Limb (tissue), 2 donors: Measurements from ENCODE around the gene ADCYAP1R1.

ENCODE experiments used
- DNase-seq, 2 donors: peaks; one replicate each; pipeline ENCODE4 v3.0.0-alpha.2; 2016; ENCODE audit errors: extremely low spot score in 2 of 2

Gene ADCYAP1R1

DNA sequence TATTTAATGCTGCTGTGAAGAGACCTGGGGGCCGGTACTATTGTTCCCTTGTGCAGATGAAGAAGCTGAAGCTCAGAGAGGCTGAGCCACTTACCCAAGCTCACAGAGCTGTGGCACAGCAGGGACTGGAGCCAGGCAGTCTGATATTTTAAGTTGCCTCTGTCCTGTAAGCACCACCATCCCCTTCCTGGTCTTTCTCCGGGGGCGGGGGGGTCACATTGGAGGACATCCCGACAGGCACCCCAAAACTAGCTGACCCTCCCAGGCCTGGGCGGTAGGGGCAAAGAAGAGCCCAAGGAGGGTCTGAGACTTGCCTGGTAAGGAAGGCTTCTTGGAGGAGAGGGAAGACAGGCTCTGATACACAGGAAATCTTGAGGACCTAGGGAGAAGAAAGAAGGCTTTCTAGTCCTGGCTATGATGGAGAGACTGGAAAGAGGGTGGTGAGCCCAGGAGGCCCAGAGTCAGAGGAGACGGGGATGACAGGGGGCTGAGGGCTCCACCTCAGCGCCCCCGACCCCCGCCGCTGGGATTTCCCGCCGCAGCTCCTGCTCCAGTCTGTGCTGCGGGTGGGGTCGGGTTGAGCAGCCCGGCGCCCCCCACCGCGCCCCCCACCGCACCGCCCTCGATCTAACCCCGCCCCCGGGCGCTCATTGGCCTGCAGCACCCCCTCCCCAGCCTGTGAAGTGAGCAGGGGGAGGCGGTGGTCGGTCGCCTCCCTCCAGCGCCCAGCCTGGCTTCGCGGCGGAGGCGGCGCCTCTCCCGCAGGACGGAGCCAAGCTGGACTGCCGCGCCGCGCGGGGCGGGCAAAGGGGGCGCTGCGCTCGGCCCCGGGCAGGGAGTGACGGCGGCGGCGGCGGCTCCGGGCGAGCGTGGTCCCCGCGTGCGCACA lies at the start of gene ADCYAP1R1:
Gene ADCYAP1R1 (plus strand): TSS at position 711 of the 889 bp plus-strand sequence. CDS start 10,957 bp downstream, outside the sequence.
- DNase-seq, result peak; percentile 75 to 86

DNA sequence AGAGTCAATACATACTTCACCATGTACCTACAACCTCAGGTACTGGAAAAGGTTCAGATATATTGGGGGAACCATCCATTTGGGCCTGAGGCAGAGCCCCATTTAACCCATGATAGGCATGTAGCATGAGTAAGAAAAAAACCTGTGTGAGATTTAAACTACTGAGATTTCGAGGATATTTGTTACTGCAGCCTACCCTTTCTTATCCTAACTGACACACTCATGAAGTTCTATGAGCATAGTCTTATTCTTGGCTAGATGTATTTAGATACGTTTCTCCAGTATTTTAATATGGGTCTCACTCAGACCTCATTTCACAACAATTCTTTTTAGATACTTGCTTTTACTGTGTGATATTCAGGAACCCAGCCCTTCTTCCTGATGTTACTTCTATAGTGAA lies 49.0 kb upstream of the ADCYAP1R1 start:
- DNase-seq, result no peak

DNA sequence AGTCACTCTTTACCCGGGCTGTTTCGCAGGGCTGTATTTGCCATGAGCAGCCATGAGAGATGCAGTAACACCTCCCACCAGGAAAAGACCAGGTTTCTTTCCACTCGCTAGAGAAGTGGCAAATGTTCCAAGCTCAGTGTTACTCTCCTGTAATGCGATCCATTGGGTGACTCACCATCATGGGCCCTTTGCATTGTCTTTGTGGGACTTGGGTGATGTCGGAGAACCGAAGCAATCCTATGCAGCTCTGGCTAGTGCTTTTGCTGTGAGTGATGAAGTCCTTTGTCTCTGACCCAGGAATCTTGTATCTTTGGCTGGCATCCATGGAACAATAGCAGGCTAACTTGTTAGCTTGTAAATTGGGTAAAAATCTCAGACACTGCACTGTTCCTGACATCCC lies 48.4 kb upstream of the ADCYAP1R1 start:
- no peak for DNase-seq

DNA sequence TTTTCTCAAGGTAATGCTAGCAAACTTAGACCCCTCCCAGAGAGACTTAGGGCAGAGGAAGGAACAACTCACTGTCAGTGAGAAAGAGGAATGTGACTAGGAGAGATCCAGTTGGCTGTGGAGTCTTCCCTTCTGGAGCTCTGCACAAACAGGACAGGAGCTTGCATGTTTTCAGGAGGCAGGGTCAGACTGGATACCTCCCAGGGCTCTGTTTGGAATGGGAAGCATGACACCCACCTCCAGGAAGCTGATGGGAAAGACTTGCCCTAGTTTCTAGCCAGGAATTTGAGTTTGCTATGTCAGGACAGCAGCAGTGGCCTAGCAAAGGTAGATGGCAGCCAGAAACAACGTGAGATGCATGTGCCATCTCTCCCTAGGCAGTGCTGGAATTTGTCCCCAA lies 47.7 kb upstream of the ADCYAP1R1 start:
- DNase-seq, result no peak

DNA sequence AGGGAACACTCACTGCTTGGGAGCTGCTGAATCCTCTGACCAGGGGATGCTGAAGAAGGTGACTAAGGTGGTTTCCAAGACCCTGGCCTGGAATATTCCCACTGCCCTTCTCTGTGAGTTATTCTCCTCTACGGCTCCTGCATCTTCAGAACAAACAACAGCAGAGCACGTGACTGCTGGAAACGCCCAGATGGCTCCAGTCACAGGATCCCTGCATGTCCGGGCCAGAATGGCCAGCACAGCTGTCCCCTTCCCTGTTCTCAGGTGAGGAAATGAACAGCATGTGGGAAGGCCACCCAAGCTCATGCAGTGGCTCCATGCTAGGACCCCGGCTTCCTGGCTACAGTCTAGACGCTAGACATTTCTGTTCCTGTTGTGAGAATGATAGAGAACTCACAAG lies 45.3 kb upstream of the ADCYAP1R1 start:
- no peak for DNase-seq

DNA sequence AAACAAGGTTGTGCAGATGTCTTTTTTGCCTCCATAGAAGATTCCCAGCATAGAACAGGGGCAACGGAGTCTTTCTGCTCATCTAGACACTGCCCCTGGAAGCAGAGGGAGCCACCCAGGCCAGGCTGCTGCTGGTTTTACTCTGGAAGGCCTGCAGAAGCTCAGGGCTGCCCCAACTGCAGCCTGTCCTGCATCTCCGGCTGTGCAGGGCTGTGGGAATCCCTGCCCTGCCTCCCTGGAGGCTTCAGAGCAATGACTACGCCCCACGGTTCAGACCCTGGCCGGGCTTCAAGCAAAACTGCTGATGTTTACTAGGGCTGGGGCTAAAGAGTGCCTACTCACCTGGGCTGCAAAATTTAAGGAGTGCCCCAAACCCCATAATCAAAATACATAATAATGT lies 44.5 kb upstream of the ADCYAP1R1 start:
- no peak for DNase-seq

DNA sequence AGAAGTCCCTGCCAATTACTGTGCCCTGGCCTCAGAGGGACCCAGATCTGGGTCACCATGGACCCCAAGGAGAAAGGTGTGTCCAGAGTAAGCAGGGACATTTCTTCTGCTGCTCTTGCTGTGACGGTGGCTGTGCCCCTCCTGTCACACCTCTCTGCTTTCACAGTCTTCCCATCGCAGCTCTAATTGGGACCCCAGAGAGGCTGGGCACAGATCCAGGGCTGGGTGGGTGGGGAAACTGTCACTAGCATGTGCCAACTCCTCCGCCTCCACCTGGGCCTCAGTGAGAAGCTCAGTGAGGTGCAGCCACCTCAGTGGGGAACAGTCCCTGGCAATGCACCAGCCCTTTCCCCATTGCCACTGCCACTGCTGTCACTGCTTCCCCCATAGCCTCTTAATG lies 37.3 kb upstream of the ADCYAP1R1 start:
- DNase-seq, result no peak

DNA sequence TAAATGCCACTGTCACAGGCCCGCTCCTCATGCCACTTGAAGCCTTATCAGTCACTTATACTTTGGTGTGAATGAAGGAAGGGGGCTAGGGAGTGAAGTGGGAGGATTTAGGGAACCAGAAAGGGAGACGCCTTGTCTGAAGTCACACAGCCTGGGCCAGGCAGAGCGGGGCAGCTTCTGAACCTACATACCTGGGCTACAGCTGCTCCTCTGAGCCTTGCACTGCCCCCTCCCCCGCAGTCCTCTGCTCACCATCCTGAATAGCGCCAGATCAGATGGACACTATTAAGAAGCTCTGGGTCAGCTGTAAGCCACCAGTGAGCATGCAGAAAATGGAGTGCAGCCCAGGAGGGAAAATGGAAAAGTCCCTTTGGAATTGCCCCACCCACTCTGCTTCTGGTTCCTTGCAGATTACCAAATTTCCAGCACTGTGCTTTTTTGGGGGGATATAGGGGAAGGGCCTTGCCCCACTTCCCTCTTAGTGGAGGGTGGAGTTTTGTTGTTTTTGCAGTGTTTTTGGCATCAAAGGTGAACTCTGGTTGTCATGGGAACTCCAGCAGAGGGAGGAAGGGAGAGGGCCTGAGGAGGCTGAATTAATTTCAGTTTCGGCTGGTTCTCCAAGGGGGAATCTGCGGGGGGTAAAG lies 35.0 kb upstream of the ADCYAP1R1 start:
- DNase-seq, result no peak

DNA sequence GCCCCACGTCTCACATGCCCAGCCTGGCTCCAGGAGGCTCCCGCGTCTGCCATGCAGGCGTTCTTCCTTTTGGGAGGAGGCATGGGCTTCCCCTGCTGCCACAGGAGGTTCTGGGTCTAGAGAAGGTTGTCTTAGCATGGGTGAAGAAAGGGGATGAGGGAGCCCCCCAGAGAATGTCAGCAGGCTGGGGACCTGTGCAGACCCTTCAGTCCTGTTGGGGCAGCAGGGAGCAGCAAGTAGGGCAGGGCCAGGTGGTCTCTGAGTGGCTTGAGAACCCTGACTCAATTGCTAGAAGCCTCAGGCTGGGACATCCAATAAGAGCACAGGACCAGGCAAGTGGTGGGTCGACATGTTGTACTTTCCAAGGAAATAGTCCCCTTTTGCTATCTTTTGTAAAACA lies 34.4 kb upstream of the ADCYAP1R1 start:
- DNase-seq, result no peak

DNA sequence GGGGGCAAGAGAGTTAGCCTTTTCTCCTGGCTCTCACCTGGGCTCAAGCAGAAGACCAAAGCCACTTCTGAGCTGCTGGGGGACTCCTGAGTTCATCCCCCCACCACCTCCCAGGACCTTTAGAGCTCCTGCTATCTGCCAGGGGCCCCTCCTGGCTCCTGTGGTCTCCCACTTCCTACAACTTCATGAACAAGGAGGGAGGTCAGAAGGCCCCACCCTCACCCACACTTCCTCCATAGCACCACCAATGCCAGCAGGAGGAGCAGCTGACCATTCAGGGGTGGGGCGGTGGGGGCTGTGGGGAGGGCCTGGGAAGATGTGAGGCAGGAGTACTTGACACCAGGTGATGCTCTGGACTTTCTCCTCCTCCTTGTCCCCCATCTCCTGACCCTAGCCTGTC lies 32.6 kb upstream of the ADCYAP1R1 start:
- DNase-seq, result no peak

DNA sequence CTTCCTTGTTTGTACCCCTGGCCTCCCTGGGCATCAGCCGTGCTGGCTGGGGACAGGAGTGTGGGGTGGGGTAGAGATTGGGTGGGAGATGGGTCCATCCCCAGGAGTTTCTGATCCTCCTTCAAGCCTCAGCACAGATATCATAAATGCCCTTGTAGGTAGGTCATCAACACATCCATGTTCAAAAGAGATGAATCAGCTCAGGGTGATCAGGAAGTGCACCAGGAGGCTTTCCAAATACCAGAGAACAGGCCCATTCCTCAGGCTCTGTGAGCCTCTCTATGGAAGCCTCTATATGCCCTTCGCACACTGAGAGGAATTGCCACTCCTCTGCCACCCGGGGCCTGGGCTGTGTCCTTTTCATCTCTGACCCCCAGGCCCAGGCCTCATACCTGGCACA lies 31.9 kb upstream of the ADCYAP1R1 start:
- no peak for DNase-seq

DNA sequence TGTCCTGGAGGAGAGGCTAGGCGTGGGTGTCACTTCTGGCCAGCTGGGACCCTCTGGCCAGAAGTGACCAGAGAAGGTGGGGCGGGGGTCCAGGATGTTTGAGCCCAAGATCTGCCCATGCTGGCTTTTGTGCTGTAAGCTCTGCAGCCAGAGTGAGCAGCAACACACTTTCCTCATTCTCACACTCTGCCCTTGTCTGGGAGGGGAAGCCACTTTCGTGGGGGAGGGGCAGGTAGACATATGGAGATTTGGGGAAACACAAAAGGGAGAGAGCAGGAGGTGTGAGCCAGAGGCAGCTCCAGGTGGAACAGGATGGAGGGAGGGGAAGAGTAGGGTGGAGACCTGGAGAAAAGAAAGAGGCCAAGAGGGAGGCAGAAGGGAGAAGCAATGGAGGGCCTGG lies 31.5 kb upstream of the ADCYAP1R1 start:
- DNase-seq, result no peak

DNA sequence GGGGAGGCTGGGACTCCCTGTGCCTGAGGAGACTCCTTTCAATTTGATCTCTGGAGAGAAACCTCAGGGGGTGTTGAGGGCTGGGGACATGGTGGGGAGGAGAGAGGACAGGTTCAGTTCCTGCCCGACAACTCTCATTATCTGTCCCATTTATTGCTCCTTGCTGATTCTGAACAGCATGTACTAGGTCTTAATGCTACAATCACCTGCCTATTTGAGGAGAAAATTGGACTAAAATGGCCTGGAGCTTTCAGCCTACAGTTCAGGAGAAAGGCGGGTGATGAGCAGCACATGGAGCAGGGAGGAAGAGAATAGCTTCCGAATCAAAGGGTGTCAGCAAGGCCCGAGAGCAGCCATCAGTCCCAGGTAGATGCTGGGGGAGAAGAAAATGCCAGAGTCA lies 30.0 kb upstream of the ADCYAP1R1 start:
- no peak for DNase-seq

DNA sequence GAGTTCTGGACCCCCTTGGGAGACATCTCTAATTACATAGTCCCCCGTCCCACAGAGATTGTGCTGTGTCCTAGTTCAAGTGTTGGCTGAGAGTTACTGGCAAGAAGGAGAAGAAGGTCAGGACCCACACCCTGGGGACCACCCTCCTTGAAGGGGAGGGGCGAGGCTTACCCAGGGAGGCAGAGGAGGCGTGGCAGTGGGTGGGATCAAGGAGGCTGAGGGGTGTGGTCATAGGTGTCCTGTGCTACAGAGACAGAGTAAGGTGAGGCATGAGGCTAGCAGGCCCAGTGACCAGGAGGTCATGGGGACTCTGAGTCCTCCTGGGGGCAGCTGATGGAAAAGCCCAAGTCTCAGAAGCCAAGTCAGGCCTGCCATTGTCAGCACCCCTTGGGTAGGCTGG lies 29.4 kb upstream of the ADCYAP1R1 start:
- no peak for DNase-seq

DNA sequence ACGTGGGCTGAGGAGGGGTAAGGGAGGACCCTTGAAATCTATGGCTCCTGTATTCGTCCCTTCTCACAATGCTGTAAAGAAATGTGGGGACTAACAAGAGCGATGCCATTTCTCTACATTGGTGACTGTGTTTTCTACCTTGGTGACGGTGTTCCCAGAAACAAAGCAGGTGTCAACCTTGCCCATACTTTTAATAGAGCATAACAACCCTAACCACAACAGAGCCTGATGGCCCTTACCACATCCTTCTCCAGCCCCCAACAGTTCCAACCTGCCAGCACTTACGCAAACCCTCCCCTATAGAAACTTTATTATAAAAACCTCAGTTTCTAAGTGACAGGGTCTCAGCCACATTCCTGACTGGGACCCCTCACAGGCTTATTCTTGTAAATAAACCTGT lies 28.2 kb upstream of the ADCYAP1R1 start:
- no peak for DNase-seq

DNA sequence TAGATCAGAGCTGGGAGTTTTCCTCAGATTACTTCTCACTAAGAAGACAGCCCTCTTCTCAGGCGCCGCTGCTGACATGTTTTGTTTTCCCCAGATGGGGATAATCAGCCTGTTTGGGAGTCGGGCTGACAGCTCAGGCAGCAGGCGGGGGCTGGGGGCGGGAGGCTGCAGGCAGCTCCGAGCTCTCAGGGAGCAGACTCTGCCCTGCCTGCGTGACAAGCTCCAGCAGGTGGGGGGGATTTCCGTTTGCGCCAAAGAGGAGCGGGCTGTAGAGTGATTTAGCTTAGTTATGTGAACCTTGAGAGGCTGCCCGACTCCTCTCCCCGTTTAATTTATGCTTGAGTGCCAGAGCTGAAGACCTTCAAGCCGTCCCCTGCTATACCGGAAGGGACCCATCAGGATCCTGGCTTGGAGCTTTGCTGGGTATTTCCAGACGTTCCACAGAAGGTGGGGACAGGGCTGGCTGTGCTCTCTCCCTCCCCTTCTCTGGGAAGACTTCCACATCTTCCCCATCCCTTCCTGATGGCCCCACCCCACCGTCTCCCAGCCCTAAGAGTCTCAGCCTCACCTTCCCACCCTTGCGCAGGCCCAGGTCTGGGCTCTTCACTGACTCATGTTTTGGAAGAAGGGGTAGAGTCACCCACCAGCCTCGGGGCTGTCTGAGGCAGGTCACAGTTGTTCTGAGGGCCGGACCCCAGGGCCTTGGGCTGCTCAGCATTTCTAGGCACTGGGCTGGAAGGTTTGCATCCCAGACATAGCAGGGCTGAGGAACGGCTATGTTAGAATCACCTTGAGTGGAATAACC lies 24.7 kb upstream of the ADCYAP1R1 start:
- DNase-seq, result peak; percentile 72 to 78

DNA sequence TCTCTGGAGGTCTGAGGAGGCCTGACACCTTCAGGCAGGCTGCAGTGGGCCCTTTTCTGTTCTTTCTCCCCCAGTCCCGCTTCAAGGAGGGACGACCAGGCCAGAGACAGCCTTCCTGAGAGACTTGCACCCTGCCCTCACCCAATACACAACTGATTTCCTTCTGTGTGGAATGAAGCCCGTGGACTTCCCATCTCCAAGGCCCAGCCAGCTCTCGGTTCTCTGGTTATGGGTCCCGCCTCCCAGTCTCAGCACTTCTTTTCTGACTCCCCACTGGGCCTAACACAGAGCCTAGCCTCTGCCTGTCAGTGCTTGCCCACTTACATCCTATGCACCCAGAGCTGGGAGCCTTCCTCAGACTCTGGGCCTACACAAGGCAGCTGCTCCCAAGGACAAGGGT lies 24.1 kb upstream of the ADCYAP1R1 start:
- no peak for DNase-seq

DNA sequence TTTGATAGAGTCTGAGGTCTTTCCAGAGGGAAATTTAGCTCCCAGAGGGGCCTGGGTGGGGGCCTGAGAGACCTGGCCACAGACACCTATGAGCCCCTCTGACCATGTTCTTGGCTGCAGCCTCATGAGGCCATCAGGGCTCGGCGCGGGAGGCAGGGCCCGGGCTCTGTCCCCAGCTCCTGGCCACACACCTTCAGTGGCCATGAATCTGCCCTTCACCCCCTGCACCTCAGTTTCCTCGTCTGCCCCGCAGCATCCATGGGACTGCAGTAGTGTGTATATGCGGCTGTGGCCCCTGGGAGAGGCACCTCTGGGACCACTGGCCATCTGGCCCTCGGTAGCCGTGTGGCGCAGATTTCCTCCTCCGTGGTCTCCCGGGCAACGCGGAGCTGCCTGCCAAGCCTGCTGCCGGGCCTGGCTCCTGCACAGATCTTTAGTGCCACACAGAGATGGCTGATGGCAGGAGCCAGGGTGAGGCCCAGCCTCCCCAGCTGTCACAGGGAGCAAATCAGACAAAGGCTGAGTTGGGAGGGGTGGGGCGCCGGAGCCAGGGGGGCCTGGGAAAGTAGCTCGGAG lies 23.6 kb upstream of the ADCYAP1R1 start:
- DNase-seq, result peak; percentile 38 to 68

DNA sequence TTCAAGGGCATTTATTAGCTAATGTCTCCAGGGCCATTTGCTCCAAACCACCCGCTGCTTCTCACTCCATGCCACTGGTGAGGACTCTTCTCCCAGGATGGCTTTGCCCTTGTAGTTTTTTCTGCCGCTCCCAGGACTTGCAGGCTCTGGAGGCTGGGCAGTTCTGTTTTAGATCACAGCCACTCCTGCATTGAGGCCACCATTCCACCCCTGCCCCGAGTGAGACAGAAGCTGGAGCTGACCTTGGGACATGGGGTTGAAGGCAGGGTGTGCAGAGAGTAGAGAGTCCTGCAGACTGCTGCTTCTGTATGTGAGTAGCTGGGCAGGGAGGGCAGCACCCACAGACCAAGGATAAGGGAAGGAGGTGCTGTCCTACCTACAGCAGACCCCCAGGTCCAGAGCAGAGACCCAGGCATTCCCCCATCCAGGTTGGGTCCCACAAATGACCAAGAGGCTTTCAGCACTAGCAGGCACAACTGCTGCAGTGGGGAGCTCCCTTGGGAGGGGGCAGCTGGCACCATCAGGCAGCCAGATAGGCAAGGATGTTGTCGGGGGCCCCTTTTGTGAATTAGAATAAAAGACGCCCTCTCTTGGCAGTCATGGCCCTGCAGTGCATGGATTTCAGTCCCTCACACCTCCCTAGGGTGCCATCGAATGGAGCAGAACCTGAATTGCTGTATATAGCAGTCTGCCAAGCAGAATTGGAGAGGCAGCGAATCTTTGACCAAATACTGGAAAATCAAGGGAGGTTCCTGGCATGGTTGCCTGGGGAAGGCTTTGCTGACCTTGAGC lies 22.7 kb upstream of the ADCYAP1R1 start:
- DNase-seq, result peak in 1 of 2 donors; percentile 36

DNA sequence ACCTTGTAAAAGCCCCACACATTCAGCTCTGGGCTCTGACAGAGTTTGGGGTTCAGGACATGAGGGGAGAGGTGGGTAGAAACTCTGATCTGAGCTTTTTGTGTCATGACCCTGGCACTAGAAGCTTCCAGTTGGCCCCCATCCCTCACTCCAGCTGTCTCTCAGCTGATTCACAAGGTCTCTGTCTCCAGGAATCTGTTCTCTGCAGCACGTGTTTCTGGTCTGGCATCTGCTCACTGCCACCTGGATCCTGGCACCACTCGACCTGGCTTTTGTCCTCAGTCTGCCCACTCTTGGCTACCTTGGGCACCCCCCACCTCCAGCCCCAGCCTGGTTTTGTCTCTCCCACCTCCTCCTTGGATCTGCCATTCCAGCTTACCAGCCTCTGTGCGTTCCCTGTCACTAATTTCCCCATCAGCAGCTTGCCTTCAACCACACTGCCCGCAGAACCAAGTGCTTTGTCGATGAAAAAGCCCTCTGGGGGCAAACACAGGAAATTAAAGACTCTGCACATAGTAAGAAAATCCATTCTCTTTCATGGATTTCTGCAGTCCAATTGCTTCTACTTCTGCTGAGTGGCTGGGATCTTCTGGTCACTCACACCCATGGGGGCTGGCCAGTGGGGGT lies 18.3 kb upstream of the ADCYAP1R1 start:
- no peak for DNase-seq
